ENCODE data around the gene INHBB.

The INHBB gene

DNA sequence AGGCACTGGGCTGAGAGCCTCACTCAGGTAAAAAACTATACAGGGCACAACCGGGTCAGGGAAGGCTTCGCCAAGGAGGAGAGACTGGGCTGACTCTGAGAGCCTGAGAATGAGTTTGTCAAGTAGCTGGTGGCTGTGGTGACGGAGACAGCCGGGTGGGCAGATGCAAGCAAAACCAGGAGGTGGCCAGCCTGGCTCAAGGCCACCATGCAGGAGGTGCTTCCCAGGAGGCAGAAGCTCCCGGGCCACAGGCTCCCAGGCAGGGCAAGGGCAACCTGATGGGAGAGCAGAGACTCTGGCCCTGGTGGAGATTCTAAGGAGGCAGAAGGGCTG is 2.9 kb upstream of the INHBB start:
- TF ChIP-seq, protein P1, sequence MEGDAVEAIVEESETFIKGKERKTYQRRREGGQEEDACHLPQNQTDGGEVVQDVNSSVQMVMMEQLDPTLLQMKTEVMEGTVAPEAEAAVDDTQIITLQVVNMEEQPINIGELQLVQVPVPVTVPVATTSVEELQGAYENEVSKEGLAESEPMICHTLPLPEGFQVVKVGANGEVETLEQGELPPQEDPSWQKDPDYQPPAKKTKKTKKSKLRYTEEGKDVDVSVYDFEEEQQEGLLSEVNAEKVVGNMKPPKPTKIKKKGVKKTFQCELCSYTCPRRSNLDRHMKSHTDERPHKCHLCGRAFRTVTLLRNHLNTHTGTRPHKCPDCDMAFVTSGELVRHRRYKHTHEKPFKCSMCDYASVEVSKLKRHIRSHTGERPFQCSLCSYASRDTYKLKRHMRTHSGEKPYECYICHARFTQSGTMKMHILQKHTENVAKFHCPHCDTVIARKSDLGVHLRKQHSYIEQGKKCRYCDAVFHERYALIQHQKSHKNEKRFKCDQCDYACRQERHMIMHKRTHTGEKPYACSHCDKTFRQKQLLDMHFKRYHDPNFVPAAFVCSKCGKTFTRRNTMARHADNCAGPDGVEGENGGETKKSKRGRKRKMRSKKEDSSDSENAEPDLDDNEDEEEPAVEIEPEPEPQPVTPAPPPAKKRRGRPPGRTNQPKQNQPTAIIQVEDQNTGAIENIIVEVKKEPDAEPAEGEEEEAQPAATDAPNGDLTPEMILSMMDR (IDR thresholded peaks at IDR 0.05): no peak
- TF ChIP-seq ZFX (IDR thresholded peaks at IDR 0.05; ENCODE audit: borderline replicate concordance): no peak
- no peak overlapping the region for H3K27ac ChIP-seq

DNA sequence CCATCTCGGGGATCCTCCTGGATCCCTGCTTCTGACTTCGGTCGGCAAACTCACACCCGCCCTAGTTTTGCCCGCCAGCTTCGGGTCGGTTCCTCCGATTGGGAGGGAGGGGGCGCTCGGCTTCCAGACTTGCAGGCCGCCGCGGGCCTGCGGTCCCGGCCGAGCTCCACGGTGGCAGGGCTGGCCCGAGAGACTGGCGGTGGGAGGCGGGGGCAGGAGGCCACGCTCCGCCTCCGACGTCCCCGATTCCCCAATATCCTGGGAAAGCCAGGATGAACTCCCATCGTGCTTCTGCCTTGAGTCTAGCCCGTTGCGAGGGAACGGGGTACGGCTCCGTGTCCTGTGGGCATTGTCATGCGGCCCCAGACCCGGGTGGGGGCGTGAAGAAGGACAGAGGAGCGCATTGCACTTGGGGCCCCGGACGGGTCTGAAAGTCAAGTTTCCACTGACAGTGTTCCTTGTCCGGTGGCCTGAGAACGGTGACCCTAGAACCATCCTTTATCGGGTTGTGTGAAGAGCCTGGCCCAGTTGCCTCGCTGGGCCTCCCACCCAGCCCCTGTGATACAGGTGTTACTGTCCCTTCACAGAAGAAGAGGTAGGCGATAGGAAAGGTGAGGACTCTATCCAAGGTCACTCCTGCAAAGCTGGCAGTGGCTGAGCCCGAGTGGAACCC is 2.4 kb upstream of the INHBB start:
- TF ChIP-seq ZFX (IDR thresholded peaks at IDR 0.05; ENCODE audit: borderline replicate concordance): no peak
- TF ChIP-seq, protein P1 (IDR thresholded peaks at IDR 0.05): peak; percentile 68

DNA sequence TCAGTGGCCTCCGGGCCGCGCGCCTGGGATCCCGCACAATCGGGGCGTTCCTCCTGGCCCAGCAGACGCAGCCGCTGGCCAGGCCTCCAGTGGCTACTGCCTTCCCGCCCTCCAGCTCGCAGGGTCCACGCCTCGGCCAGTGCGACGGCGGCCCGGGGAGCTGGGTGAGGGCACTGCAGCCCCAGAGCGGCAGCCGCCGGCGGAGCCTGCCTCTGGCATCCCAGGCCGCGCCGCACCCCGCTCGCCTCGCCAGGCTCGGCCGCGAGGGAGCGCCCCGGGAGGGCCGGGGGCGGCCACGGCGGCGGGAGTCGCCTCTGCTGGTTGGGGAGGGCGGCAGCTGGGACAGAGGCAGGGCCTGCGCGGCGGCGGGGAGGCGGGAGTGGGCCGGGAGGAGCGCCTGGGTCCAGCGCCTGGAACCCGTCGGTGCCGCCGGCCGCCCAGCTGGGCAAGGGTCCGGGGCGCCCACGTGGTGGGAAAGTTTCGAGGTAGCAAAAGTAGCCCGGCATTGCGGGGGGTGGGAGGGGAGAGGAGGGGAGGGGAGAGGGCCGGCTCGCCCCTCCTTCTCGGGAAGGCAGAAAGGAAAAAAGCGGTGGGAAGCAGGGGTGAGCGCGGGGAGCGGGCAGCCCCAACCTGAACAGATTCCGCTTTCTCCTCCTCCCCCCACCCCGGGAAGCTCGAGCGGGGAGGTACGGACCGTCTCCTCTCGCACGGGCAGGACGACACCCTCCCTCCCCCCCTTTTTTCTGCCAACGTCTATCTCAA is 1.5 kb upstream of the INHBB start:
- TF ChIP-seq ZFX (IDR thresholded peaks at IDR 0.05; ENCODE audit: borderline replicate concordance): no peak
- TF ChIP-seq, protein P1 (IDR thresholded peaks at IDR 0.05): no peak
- H3K27ac ChIP-seq: peak overlapping the region; percentile 65

More for the DNA sequence above, 2.4 kb upstream of the INHBB start:
- peak overlapping the region; percentile 65 for H3K27ac ChIP-seq

DNA sequence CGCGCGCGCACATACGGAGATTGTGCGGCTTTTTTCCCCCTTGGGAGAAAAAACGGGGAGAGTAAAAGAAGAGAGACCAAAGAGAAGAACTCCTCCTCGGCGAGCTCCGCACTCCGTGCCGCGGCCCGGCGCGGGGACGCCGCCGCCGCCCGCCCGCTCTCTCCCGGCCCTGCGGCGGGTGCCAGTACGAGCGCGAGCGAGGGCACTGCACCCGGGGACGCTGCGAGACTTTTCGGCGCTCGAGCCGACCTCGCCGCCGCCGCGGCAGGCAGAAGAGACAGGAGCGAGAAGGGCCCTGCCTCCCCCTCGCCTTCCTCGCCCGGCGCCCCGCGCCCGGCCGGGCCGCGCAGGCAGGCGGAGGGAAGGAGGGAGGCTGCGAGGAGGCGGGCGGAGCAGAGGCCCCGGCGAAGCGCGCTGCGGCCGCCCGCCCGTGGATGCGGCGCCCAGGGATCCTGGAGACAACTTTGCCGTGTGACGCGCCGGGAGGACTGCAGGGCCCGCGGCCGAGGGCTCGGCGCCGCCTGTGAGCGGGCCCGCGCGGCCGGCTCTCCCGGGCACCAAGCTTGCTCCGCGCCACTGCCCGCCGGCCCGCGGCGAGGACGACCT is 857 bp upstream of the INHBB start:
- peak overlapping the region; percentile 65 for H3K27ac ChIP-seq
- TF ChIP-seq, protein P1 (IDR thresholded peaks at IDR 0.05): no peak
- TF ChIP-seq ZFX (IDR thresholded peaks at IDR 0.05; ENCODE audit: borderline replicate concordance): no peak

DNA sequence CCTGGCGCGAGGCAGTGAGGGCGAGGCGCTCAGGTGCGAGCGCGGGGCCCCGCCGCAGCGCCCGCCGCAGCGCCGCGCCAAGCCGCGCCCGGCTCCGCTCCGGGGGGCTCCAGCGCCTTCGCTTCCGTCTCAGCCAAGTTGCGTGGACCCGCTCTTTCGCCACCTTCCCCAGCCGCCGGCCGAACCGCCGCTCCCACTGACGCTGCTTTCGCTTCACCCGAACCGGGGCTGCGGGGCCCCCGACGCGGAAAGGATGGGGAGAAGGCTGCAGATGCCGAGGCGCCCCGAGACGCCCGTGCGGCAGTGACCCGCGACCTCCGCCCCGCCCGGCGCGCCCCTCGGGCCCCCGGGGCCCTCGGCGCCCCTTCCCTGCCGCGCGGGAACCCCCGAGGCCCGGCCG is 328 bp upstream of the INHBB start:
- no peak for TF ChIP-seq ZFX (IDR thresholded peaks at IDR 0.05; ENCODE audit: borderline replicate concordance)
- TF ChIP-seq, protein P1 (IDR thresholded peaks at IDR 0.05): no peak
- peak overlapping the region; percentile 65 for H3K27ac ChIP-seq

DNA sequence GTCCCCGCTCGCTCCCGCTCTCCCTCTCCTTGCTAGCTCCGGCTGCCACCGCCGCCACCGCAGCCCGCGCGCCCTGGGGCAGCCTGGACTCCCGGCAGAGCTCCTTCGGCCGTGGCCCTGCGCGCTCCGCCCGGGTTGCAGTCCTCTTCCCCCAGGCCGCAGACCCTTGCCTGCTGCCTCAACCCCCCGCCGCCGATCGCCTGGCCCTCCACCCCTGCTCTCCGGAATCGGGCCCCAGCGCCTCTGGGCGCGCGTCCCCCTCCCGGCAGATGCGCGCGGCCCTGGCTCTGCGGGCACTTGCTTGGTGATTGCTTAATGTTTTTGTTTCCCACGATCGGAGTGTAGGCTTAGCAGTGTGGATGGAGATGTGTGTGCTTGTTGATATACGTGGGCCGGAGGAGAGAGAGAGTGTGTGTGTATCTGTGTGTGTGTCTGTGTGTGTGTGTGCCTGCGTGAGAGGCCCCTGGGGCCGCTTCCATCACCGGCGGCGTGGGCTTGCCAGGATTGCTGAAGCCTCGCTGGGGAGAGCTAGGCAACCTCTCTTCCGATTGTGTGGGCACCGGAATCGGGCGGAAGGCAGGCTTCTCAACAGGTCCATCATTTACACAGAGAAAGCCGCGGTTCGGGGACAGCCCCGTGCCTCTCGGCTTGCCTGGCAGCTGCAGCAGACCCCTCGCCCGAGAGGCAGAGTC is 877 bp downstream of the INHBB start:
- no peak for TF ChIP-seq ZFX (IDR thresholded peaks at IDR 0.05; ENCODE audit: borderline replicate concordance)
- TF ChIP-seq, protein P1 (IDR thresholded peaks at IDR 0.05): no peak
- peak overlapping the region; percentile 65 for H3K27ac ChIP-seq
